GM15510 (cell line): Measurements from ENCODE around the gene SLC22A23.

Experiments used
- POLR2A ChIP-seq: IDR thresholded peaks from 3 replicates; pipeline ENCODE4 v1.6.1; 2011; ENCODE audit warnings: borderline replicate concordance; ENCODE audit not compliant: insufficient read length; ENCODE audit errors: extremely low read depth

SLC22A23 gene

DNA sequence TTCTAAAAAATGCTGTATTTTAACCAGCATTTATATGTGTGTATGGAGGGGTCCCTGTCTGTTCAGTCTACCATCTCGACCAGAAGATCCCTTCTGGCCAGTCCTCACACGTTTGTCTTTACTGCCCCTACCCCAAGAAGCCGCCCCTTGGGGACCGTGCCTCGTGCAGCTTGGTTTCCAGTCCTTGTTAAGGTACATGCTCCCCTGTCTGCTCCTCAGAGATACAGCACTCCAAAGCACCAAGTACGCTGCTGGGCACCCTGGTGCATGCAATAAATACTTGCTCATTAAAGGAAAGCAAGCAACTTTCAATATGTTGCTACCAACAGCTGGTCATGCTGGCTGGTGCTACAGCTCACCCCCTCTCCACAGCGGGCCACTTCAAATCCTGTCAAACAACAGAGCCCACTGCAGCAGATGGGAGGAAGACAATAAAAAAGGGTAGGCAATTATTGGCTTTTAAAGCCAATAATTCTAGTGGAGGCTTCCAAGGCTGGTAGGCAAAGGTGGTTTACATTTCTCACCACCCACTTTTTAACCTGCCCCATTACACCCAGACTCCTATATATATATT is 136.5 kb downstream of the SLC22A23 start:
- TF ChIP-seq POLR2A = no peak

- no peak for TF ChIP-seq POLR2A
Observed at GRCh38 chr6:3319610-3320200, 137.1 kb downstream of the SLC22A23 start.

- TF ChIP-seq POLR2A = no peak
Observed at GRCh38 chr6:3318821-3319540, 137.9 kb downstream of the SLC22A23 start.

- no peak for TF ChIP-seq POLR2A
Observed at GRCh38 chr6:3318226-3318625, 138.6 kb downstream of the SLC22A23 start.

DNA sequence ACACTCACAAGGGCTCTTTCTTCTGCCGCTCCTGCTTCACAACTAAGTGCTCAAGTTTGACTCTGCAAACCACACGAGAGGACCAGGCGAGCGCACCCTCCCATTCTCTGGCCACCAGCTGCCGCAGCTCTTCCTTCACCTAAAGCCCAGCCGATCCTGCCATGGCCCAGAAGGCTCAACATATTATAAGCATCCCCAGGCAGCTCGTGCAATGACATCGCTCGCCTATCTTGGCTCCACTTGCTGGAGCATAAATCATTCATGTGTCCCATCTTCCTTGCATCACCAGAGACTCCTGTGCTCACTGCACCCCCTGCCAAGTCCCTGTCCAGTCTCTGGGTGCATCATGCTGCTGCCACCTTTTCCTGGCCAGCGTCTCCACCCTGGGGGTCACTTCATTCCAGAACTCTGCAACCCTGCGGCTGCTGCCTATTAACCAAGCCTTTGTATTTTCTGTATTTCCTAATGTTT is 139.1 kb downstream of the SLC22A23 start:
- no peak for TF ChIP-seq POLR2A

DNA sequence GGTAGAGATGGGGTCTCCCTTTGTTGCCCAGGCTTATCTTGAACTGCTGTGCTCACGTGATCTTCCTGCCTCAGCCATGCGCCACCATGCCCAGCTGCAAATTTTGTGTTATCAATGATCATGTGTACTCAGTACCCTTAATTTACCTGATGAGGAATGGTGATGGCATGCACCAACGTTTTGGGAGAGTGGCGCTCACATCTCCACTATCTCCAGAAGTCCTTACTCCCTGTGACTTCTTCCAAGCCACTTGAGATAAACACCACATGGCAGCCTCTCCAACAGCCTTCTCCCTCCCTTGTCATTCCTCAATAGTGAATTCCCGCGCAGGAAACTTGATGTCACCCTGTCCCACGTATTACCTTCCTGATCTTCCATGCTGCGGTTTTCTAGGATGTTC is 140.0 kb downstream of the SLC22A23 start:
- TF ChIP-seq POLR2A = no peak

DNA sequence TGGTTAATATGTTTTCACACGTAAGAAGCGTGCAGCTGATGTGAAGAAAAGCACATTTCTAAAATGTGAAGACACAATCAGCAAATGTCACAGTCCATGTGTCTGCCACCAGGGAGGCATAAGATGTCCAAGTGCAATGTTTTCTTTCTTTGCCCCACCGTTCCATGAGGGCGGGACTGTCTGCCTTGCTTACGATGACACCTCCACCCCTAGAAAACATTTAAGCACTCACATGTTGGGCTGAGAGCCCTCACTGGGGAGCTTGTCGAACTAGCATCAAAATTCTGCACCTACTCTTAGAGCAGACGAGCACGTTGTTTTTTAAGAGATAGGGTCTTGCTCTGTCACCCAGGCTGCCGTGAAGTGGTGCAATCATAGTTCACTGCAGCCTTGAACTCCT is 140.5 kb downstream of the SLC22A23 start:
- TF ChIP-seq POLR2A = no peak

DNA sequence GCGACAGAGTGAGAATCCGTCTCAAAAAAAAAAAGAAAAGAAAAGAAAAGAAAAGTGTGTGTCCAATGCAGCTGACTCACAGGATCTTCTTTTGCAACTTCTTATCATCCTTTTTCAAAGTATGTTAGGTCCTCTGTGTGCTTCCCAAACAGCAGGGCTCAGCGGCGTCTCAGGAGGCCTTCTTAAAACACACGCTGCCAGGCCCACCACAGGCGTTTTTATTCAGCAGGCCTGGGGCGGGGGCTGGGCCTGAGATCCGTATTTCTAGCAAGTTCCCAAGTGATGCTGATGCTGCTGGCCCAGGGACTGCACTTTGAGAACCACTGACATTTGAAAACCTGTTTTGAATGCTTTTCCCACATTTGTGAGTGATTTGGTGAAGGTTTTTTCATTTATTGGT is 141.0 kb downstream of the SLC22A23 start:
- no peak for TF ChIP-seq POLR2A

- TF ChIP-seq POLR2A = no peak
Observed at GRCh38 chr6:3314621-3315467, 142.0 kb downstream of the SLC22A23 start.

GRCh38 chr6:3314176-3314575 is 142.7 kb downstream of the SLC22A23 start:
- no peak for TF ChIP-seq POLR2A

GRCh38 chr6:3312604-3313231 is 144.1 kb downstream of the SLC22A23 start:
- no peak for TF ChIP-seq POLR2A

GRCh38 chr6:3311826-3312225 is 145.0 kb downstream of the SLC22A23 start:
- no peak for TF ChIP-seq POLR2A

DNA sequence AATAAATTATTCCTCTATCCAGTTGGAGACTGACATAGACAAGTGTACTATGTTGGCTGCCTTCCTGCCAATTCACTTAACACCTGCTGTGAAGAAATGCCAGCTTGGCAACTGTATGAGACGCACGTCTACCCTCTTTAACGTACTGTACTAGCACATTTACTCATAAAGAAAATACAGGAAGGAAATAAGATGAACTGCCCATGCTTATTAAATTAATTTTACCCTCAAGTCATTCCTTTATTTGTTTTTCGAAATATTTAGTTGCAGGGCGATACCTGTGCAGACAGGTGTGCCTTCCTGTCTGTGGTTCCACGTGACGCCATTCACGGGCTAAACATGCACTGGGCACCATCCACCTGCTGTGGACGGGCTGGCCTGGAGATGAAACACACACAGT is 146.1 kb downstream of the SLC22A23 start:
- TF ChIP-seq POLR2A = no peak

DNA sequence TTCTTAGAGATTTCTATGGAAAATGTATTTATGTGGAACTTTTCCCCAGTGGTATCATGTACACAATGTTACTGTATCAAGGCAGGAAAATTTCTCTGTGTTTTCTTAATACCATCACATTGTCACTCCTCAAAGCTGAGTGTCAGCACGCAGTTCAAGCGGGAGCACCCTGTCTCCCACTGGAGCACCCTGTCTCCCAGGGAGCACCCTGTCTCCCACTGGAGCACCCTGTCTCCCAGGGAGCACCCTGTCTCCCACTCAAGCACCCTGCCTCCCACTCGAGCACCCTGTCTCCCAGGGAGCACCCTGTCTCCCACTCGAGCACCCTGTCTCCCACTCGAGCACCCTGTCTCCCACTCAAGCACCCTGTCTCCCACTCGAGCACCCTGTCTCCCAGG is 146.8 kb downstream of the SLC22A23 start:
- no peak for TF ChIP-seq POLR2A
